IMR-90 (cell line): ENCODE measurements around the gene SDS. TPM values are rescaled to one million over a fixed set of nuclear protein-coding genes. Genes with fewer than 3 reads are reported as not detected.
"Not testable (repeated sequence)": the region's sequence is repeated elsewhere in the genome, so short reads cannot be mapped to it uniquely, and the experiment has no call there.

Source experiments
- ATAC-seq: fragments of 200-7000 bp; cut with Tn5 transposase; 2 replicates; pipeline ENCODE4 v1.9.1; 2020; ENCODE audit warnings: low read depth, mild to moderate bottlenecking, moderate library complexity
- BruUV-seq: library from RNA; stranded (reverse); fragments of 400-500 nt; replicated peaks from 2 replicates; lab custom pipeline; 2021; lab: Mats Ljungman, UMichigan
- CTCF ChIA-PET: fragments of 300-600 bp; formaldehyde crosslinking; extraction: SDS; loops from one replicate; lab custom pipeline; 2021; ENCODE audit warnings: antibody characterized with exemption; lab: Yijun Ruan, JAX
- POLR2A ChIA-PET: fragments of 300-600 bp; sonication (Branson Sonifier 250); formaldehyde crosslinking; loops from one replicate; lab custom pipeline; 2022; ENCODE audit warnings: antibody characterized with exemption; ENCODE audit not compliant: unreplicated experiment; lab: Charles Lee
- DNase-seq: peaks from one replicate; pipeline ENCODE4 v3.0.0; 2013
- H2AFZ ChIP-seq: replicated peaks from 2 replicates; pipeline ENCODE3; 2013; ENCODE audit warnings: low read length, mild to moderate bottlenecking; ENCODE audit not compliant: poor library complexity
- H2AK5ac ChIP-seq: 2 replicates; pipeline ENCODE4 v1.6.1; 2013; ENCODE audit warnings: low read depth, low read length, inconsistent platforms
- H2AK9ac ChIP-seq: replicated peaks from 2 replicates; pipeline ENCODE3; 2013; ENCODE audit warnings: mild to moderate bottlenecking, low read depth, low read length, moderate library complexity; ENCODE audit not compliant: poor library complexity
- H2BK120ac ChIP-seq: 2 replicates; pipeline ENCODE4 v1.6.1; 2013; ENCODE audit warnings: low read depth, low read length, inconsistent platforms
- H2BK15ac ChIP-seq: 3 replicates; pipeline ENCODE4 v1.6.1; 2013; ENCODE audit warnings: low read depth, low read length, inconsistent platforms
- H2BK20ac ChIP-seq: 2 replicates; pipeline ENCODE4 v1.6.1; 2013; ENCODE audit warnings: low read depth, mild to moderate bottlenecking, inconsistent platforms, low read length, moderate library complexity
- H2BK5ac ChIP-seq: 2 replicates; pipeline ENCODE4 v1.6.1; 2013; ENCODE audit warnings: mild to moderate bottlenecking, low read depth, low read length, inconsistent platforms; ENCODE audit not compliant: poor library complexity, severe bottlenecking
- H3K14ac ChIP-seq: replicated peaks from 2 replicates; pipeline ENCODE4 v1.6.1; 2013; ENCODE audit warnings: low read depth, low read length, inconsistent platforms
- H3K18ac ChIP-seq: 2 replicates; pipeline ENCODE4 v1.6.1; 2013; ENCODE audit warnings: low read depth, low read length, control low read depth
- H3K23ac ChIP-seq: 2 replicates; pipeline ENCODE4 v1.6.1; 2013; ENCODE audit warnings: low read depth, low read length, inconsistent platforms
- H3K27ac ChIP-seq: 2 replicates; pipeline ENCODE4 v1.5.1; 2013; ENCODE audit warnings: mild to moderate bottlenecking, control low read depth, low read length; ENCODE audit not compliant: insufficient read depth
- H3K27me3 ChIP-seq: 2 replicates; pipeline ENCODE4 v1.6.1; 2013; ENCODE audit warnings: low read length; ENCODE audit not compliant: control insufficient read depth, insufficient read depth
- H3K36me3 ChIP-seq: 2 replicates; pipeline ENCODE4 v1.6.1; 2013; ENCODE audit warnings: low read length, mixed read lengths; ENCODE audit not compliant: control insufficient read depth, insufficient read depth
- H3K4ac ChIP-seq: 2 replicates; pipeline ENCODE4 v1.6.1; 2013; ENCODE audit warnings: low read depth, low read length, inconsistent platforms
- H3K4me1 ChIP-seq: 2 replicates; pipeline ENCODE4 v1.6.1; 2013; ENCODE audit warnings: low read length, mixed read lengths; ENCODE audit not compliant: control insufficient read depth, insufficient read depth
- H3K4me2 ChIP-seq: 2 replicates; pipeline ENCODE4 v1.6.1; 2013; ENCODE audit warnings: low read depth, mild to moderate bottlenecking, control low read depth, low read length, moderate library complexity
- H3K4me3 ChIP-seq: 2 replicates; pipeline ENCODE4 v1.5.1; 2013; ENCODE audit warnings: low read depth, mild to moderate bottlenecking, control low read depth, low read length, moderate library complexity; ENCODE audit not compliant: insufficient read depth
- H3K56ac ChIP-seq: 2 replicates; pipeline ENCODE4 v1.6.1; 2013; ENCODE audit warnings: low read length, inconsistent platforms; ENCODE audit not compliant: insufficient read depth; ENCODE audit errors: extremely low read depth
- H3K79me1 ChIP-seq, 2 experiments: 2 replicates each; pipeline ENCODE4 v1.6.1; 2013; ENCODE audit warnings: low read length in 2 of 2, inconsistent platforms in 1 of 2, low read depth in 1 of 2
- H3K9ac ChIP-seq: 2 replicates; pipeline ENCODE4 v1.6.1; 2013; ENCODE audit warnings: low read depth, low read length, control low read depth
- H3K9me1 ChIP-seq: 2 replicates; pipeline ENCODE4 v1.6.1; 2013; ENCODE audit warnings: low read length, inconsistent platforms; ENCODE audit not compliant: insufficient read depth
- H3K9me3 ChIP-seq: 2 replicates; pipeline ENCODE4 v1.6.1; 2013; ENCODE audit warnings: low read length; ENCODE audit not compliant: control insufficient read depth, insufficient read depth
- H4K20me1 ChIP-seq: 2 replicates; pipeline ENCODE4 v1.6.1; 2013; ENCODE audit warnings: low read length, inconsistent platforms; ENCODE audit not compliant: insufficient read depth
- H4K5ac ChIP-seq: 2 replicates; pipeline ENCODE4 v1.6.1; 2013; ENCODE audit warnings: mild to moderate bottlenecking, low read depth, low read length, control low read depth
- H4K8ac ChIP-seq, 2 experiments: 2 replicates each; pipeline ENCODE4 v1.6.1; 2013; ENCODE audit warnings: low read depth in 2 of 2, low read length in 2 of 2, control low read depth in 1 of 2, inconsistent platforms in 1 of 2
- H4K91ac ChIP-seq: 2 replicates; pipeline ENCODE4 v1.6.1; 2013; ENCODE audit warnings: low read depth, low read length, inconsistent platforms; ENCODE audit not compliant: insufficient read depth
- BHLHE40 ChIP-seq: fragments of 150-350 bp; IDR thresholded peaks from 2 replicates; pipeline ENCODE4 v1.6.1; 2016; ENCODE audit warnings: mild to moderate bottlenecking, low read depth, low read length
- CEBPB ChIP-seq: IDR thresholded peaks from 2 replicates; pipeline ENCODE4 v1.6.1; 2012; ENCODE audit warnings: low read depth, low read length, improper control_type of control experiment
- CHD1 ChIP-seq: IDR thresholded peaks from 2 replicates; pipeline ENCODE4 v1.6.1; 2012; ENCODE audit warnings: low read depth, low read length, improper control_type of control experiment
- FOS ChIP-seq: fragments of 150-350 bp; IDR thresholded peaks from 2 replicates; pipeline ENCODE4 v1.6.1; 2016; ENCODE audit warnings: low read depth, low read length
- MAZ ChIP-seq: IDR thresholded peaks from 2 replicates; pipeline ENCODE4 v1.6.1; 2012; ENCODE audit warnings: low read depth, mild to moderate bottlenecking, low read length, improper control_type of control experiment, moderate library complexity, borderline replicate concordance
- POLR2A ChIP-seq: IDR thresholded peaks from 2 replicates; pipeline ENCODE4 v1.6.1; 2012; ENCODE audit warnings: mild to moderate bottlenecking, low read depth, low read length
- RFX5 ChIP-seq: IDR thresholded peaks from 2 replicates; pipeline ENCODE4 v1.8.0; 2012; ENCODE audit warnings: low read depth, mild to moderate bottlenecking, low read length, moderate library complexity
- WGBS, 2 experiments: methylation state at CpG; one replicate each; pipeline versions ENCODE4 v1.1.5 to v1.1.7; 2013; ENCODE audit warnings: missing lambda C conversion rate in 2 of 2; ENCODE audit not compliant: insufficient read length in 1 of 2; ENCODE audit errors: extremely low coverage in 2 of 2; 5-methylcytosine and 5-hydroxymethylcytosine counted together
- dilution Hi-C: fragments of 300-500 bp; cut with HindIII; formaldehyde crosslinking; loops from one replicate; pipeline ENCODE4 v1.14.3; 2018; ENCODE audit warnings: low sequenced_read_pairs; ENCODE audit not compliant: unreplicated experiment
- in situ Hi-C: fragments of 300-500 bp; cut with MboI; formaldehyde crosslinking; loops from 3 replicates; pipeline ENCODE4 v1.14.3; 2019; ENCODE audit warnings: low sequenced_read_pairs, inconsistent platforms, mixed read lengths
- intact Hi-C: fragments of 100-400 bp; cut with micrococcal nuclease; formaldehyde crosslinking; loops from 2 replicates; pipeline ENCODE4 v1.10.0; 2022
- polyA plus RNA-seq, 3 experiments: library from polyadenylated mRNA; depleted of rRNA; stranded (reverse); fragments of >200 nt; gene quantifications; 2 replicates each; pipeline ENCODE4 v1.2.3, GENCODE V29; 2012; ENCODE audit warnings: low replicate concordance in 1 of 3
- total RNA-seq: library from RNA; depleted of rRNA; stranded (reverse); fragments of >200 nt; gene quantifications from 2 replicates; pipeline ENCODE4 v1.2.3, GENCODE V29; 2012
- TF ChIP-seq, protein P1 (sequence below): fragments of 150-350 bp; IDR thresholded peaks from 2 replicates; pipeline ENCODE4 v1.6.1; 2016; ENCODE audit warnings: low read depth, mild to moderate bottlenecking, low read length, moderate library complexity, borderline replicate concordance

Gene SDS
- total and polyA plus RNA-seq, 2 of the 4 experiments (the other 2 are of a cell fraction): not detected

DNA sequence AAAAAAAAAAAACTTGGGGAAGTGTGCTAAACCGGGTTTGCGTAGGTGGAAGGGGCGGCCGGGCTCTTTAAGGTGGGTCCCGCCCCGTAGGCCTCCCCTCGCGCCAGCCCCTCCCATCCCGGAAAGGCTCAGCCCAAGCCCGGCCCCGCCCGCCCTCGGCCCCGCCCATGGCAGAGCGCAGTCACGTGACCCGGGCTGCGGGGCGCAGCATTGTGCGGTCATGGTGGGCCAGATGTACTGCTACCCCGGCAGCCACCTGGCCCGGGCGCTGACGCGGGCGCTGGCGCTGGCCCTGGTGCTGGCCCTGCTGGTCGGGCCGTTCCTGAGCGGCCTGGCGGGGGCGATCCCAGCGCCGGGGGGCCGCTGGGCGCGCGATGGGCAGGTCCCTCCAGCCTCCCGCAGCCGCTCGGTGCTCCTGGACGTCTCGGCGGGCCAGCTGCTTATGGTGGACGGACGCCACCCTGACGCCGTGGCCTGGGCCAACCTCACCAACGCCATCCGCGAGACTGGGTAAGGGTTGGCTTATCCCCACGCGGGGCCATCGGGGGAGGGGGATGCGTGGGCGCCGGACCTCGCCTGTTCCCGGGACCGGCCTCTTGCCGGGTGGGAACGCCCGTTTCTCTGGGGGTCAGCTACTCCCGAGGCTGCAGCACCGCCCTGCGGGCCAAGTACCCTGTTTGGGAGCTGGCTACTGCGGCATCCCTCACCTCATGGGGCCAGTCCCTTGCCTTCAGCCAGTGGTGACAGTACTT lies 45.1 kb downstream of the SDS start, which contains the start of gene PLBD2 (continued):
- TF ChIP-seq, protein P1, sequence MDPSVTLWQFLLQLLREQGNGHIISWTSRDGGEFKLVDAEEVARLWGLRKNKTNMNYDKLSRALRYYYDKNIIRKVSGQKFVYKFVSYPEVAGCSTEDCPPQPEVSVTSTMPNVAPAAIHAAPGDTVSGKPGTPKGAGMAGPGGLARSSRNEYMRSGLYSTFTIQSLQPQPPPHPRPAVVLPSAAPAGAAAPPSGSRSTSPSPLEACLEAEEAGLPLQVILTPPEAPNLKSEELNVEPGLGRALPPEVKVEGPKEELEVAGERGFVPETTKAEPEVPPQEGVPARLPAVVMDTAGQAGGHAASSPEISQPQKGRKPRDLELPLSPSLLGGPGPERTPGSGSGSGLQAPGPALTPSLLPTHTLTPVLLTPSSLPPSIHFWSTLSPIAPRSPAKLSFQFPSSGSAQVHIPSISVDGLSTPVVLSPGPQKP: no peak
- peak; percentile 84; the same call in 1 of the 2 replicates for TF ChIP-seq MAZ
- peak; percentile 85 for TF ChIP-seq BHLHE40
- TF ChIP-seq POLR2A: peak; percentile 39; the same call in 1 of the 2 replicates
- TF ChIP-seq RFX5: no peak
- no peak for TF ChIP-seq CEBPB
- TF ChIP-seq CHD1: no peak
- TF ChIP-seq FOS: no peak

- H3K18ac ChIP-seq, H2AK9ac ChIP-seq, H2BK120ac ChIP-seq, H3K9ac ChIP-seq, in situ Hi-C loops, H2BK20ac ChIP-seq, H3K4me1 ChIP-seq, H4K5ac ChIP-seq, H2AK5ac ChIP-seq, H3K14ac ChIP-seq, H4K8ac ChIP-seq, H3K56ac ChIP-seq, H3K9me3 ChIP-seq, H2BK5ac ChIP-seq, BruUV-seq, POLR2A ChIA-PET, H2BK15ac ChIP-seq, dilution Hi-C loops, H3K79me1 ChIP-seq, H4K91ac ChIP-seq, H3K9me1 ChIP-seq, H3K23ac ChIP-seq, CTCF ChIA-PET, H3K4ac ChIP-seq, H2AFZ ChIP-seq, H3K36me3 ChIP-seq, H3K27me3 ChIP-seq, H3K4me2 ChIP-seq, H4K20me1 ChIP-seq, H3K27ac ChIP-seq, ATAC-seq, H3K4me3 ChIP-seq, DNase-seq: not testable (repeated sequence)
- WGBS, 2 experiments: 90% methylated on average over 3 of the region's 7 CpGs; no CpG with 5 or more reads in 1 of the 2 experiments
- intact Hi-C loops: loop anchor here (10.0 kb wide), 1 partner anchor 159 kb away; no protein-coding TSS in a partner anchor
Measured at GRCh38 chr12:113354192-113354591, 49.5 kb downstream of the SDS start.
